Neural cell (in vitro differentiated cells): ENCODE measurements around the gene STT3B. TPM values are rescaled to one million over a fixed set of nuclear protein-coding genes. Genes with fewer than 3 reads are reported as not detected.

Experiments used
- H2AFZ ChIP-seq: fragments of 200-600, 300-800 bp; sonication (generic), shearing (Covaris generic); 2 replicates; pipeline ENCODE4 v1.6.0; 2014; ENCODE audit warnings: low read depth, mild to moderate bottlenecking, antibody characterized with exemption, low read length, moderate library complexity
- H3F3A ChIP-seq: fragments of 200-600 bp; shearing (Covaris generic); 2 replicates; pipeline ENCODE4 v1.6.1; 2016; ENCODE audit warnings: mild to moderate bottlenecking, moderate library complexity, mixed read lengths, antibody characterized with exemption, low read length; ENCODE audit not compliant: insufficient read depth, poor library complexity, severe bottlenecking
- H3K27ac ChIP-seq: fragments of 200-600, 300-800 bp; sonication (generic), shearing (Covaris generic); 2 replicates; pipeline ENCODE4 v1.5.1; 2014; ENCODE audit warnings: mild to moderate bottlenecking, low read length, moderate library complexity
- H3K27me3 ChIP-seq: fragments of 300-800, 200-600 bp; sonication (generic), shearing (Covaris generic); 2 replicates; pipeline ENCODE4 v1.6.0; 2014; ENCODE audit warnings: mild to moderate bottlenecking, low read depth, low read length, moderate library complexity; ENCODE audit not compliant: insufficient read depth
- H3K36me3 ChIP-seq: fragments of 300-800, 200-600 bp; sonication (generic), shearing (Covaris generic); 2 replicates; pipeline ENCODE4 v1.5.1; 2014; ENCODE audit warnings: mild to moderate bottlenecking, antibody characterized with exemption, low read length, moderate library complexity; ENCODE audit not compliant: insufficient read depth
- H3K4me2 ChIP-seq: fragments of 300-800, 200-600 bp; sonication (generic), shearing (Covaris generic); 2 replicates; pipeline ENCODE4 v1.6.0; 2014; ENCODE audit warnings: mild to moderate bottlenecking, low read length
- H3K4me3 ChIP-seq: fragments of 300-800, 200-600 bp; sonication (generic), shearing (Covaris generic); 2 replicates; pipeline ENCODE4 v1.5.1; 2014; ENCODE audit warnings: mild to moderate bottlenecking, low read length, moderate library complexity
- H3K79me2 ChIP-seq: fragments of 200-600 bp; shearing (Covaris generic); replicated peaks from 2 replicates; pipeline ENCODE4 v1.6.0; 2014; ENCODE audit warnings: mild to moderate bottlenecking, low read length, moderate library complexity; ENCODE audit not compliant: insufficient read depth
- H3K9ac ChIP-seq: fragments of 300-800, 200-600 bp; sonication (generic), shearing (Covaris generic); 2 replicates; pipeline ENCODE4 v1.6.1; 2016; ENCODE audit warnings: mild to moderate bottlenecking, low read length, mixed read lengths
- H3K9me2 ChIP-seq: fragments of 200-600 bp; shearing (Covaris generic); 2 replicates; pipeline ENCODE4 v1.6.1; 2016; ENCODE audit warnings: mild to moderate bottlenecking, low read length, mixed read lengths; ENCODE audit not compliant: insufficient read depth
- H3K9me3 ChIP-seq: fragments of 200-600, 300-800 bp; sonication (generic), shearing (Covaris generic); 2 replicates; pipeline ENCODE4 v1.6.1; 2016; ENCODE audit warnings: mild to moderate bottlenecking, mixed run types, low read length, moderate library complexity, mixed read lengths
- H4K20me1 ChIP-seq: fragments of 200-600 bp; shearing (Covaris generic); 2 replicates; pipeline ENCODE4 v1.6.1; 2016; ENCODE audit warnings: mild to moderate bottlenecking, mixed run types; ENCODE audit not compliant: insufficient read depth
- EP300 ChIP-seq: fragments of 450-650 bp; conservative IDR thresholded peaks from 2 replicates; pipeline ENCODE4 v1.6.1; 2014; ENCODE audit warnings: antibody characterized with exemption, mild to moderate bottlenecking, moderate library complexity; ENCODE audit not compliant: poor library complexity, severe bottlenecking
- EZH2 ChIP-seq: fragments of 200-600, 300-800 bp; shearing (Covaris generic), sonication (generic); IDR thresholded peaks from 2 replicates; pipeline ENCODE4 v1.6.1; 2014; ENCODE audit warnings: antibody characterized with exemption, low read length, borderline replicate concordance, mild to moderate bottlenecking; ENCODE audit not compliant: insufficient read depth, poor library complexity, severe bottlenecking
- MXI1 ChIP-seq: fragments of 450-650 bp; conservative IDR thresholded peaks from 2 replicates; pipeline ENCODE4 v1.6.1; 2014; ENCODE audit warnings: antibody characterized with exemption, mild to moderate bottlenecking; ENCODE audit not compliant: poor library complexity, severe bottlenecking
- POLR2AphosphoS5 ChIP-seq: IDR thresholded peaks from 2 replicates; pipeline ENCODE4 v1.6.1; 2012
- RAD21 ChIP-seq: fragments of 450-650 bp; conservative IDR thresholded peaks from 2 replicates; pipeline ENCODE4 v1.6.1; 2014; ENCODE audit warnings: antibody characterized with exemption, mild to moderate bottlenecking, moderate library complexity
- SMC3 ChIP-seq: fragments of 450-650 bp; conservative IDR thresholded peaks from 2 replicates; pipeline ENCODE4 v1.6.1; 2014; ENCODE audit warnings: antibody characterized with exemption, mild to moderate bottlenecking, moderate library complexity; ENCODE audit not compliant: poor library complexity
- TAF1 ChIP-seq: IDR thresholded peaks from 2 replicates; pipeline ENCODE4 v1.6.1; 2012; ENCODE audit warnings: low read depth
- polyA plus RNA-seq: library from polyadenylated mRNA; depleted of rRNA; stranded (reverse); fragments of >200 nt; gene quantifications from 2 replicates; pipeline ENCODE4 v1.2.3, GENCODE V29; 2014
- TF ChIP-seq, protein P1 (sequence below): fragments of 450-650 bp; IDR thresholded peaks from 2 replicates; pipeline ENCODE4 v1.5.1; 2014; ENCODE audit warnings: antibody characterized with exemption, mild to moderate bottlenecking, moderate library complexity; ENCODE audit not compliant: poor library complexity, severe bottlenecking
- TF ChIP-seq, protein P2 (sequence below): IDR thresholded peaks from 2 replicates; pipeline ENCODE4 v1.6.1; 2012; ENCODE audit warnings: borderline replicate concordance

Gene STT3B
- polyA plus RNA-seq, 1 donor from 2014 or later = 100 TPM

DNA sequence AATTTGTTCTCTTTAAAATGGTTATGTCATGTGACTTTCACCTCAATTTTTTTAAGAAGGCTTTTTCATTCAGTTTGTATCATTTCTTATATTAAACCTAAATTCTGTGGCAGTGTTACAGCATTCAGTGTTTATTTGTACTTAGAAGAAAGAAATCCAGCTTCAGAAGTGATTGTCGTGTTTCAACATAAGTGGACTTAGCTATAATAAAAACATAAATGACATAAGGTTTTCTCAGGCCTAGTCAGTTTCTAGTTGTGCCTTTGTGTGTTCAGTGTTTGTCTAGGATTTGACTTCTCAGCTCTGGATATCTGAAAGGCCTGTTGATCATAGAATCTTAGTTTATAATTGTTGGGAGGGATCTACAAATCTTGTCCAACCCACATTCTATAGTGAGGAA lies 80.5 kb downstream of the STT3B start:
- no peaks in the 10 kb centered on the region for H3K36me3 ChIP-seq
- H3K4me2 ChIP-seq = no peak overlapping the region

DNA sequence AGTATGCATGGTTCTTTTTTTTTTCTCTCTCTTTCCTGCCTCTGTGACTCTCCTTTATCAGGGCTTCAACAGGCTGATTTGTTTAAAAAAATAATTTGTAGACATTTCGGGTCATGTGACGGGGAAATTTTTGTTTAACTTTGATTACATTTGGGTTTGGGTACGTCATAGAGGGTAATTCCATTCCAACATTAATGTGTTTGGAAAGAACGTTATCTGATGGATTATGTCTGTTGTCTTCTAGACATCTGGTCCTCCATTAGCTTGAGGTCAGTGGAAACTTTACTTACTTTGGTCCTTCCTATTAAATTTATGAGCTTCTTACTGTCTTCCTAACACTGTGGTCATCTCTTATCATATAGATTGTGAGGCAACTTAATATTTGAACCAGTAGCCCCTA lies 80.9 kb downstream of the STT3B start:
- Histone ChIP-seq H3K9me2 (no peaks in the 10 kb centered on the region), H3K9me3 (no peaks in the 10 kb centered on the region), H3K79me2 (peaks cover 7% of the 10 kb centered on the region), H2AFZ (no peak overlapping the region), H3K36me3 (no peaks in the 10 kb centered on the region), H3F3A (peaks cover 3% of the 10 kb centered on the region), H3K27me3 (no peaks in the 10 kb centered on the region), H3K27ac (no peak overlapping the region), H3K4me2 (no peak overlapping the region), H4K20me1 (no peaks in the 10 kb centered on the region), H3K9ac (no peak overlapping the region), H3K4me3 (no peak overlapping the region)
- TF ChIP-seq TAF1 (no peak), POLR2AphosphoS5 (no peak), EZH2 (no peak), EP300 (no peak), SMC3 (no peak), RAD21 (no peak), MXI1 (no peak)
- TF ChIP-seq, protein P1, sequence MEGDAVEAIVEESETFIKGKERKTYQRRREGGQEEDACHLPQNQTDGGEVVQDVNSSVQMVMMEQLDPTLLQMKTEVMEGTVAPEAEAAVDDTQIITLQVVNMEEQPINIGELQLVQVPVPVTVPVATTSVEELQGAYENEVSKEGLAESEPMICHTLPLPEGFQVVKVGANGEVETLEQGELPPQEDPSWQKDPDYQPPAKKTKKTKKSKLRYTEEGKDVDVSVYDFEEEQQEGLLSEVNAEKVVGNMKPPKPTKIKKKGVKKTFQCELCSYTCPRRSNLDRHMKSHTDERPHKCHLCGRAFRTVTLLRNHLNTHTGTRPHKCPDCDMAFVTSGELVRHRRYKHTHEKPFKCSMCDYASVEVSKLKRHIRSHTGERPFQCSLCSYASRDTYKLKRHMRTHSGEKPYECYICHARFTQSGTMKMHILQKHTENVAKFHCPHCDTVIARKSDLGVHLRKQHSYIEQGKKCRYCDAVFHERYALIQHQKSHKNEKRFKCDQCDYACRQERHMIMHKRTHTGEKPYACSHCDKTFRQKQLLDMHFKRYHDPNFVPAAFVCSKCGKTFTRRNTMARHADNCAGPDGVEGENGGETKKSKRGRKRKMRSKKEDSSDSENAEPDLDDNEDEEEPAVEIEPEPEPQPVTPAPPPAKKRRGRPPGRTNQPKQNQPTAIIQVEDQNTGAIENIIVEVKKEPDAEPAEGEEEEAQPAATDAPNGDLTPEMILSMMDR = no peak
- TF ChIP-seq, protein P2, sequence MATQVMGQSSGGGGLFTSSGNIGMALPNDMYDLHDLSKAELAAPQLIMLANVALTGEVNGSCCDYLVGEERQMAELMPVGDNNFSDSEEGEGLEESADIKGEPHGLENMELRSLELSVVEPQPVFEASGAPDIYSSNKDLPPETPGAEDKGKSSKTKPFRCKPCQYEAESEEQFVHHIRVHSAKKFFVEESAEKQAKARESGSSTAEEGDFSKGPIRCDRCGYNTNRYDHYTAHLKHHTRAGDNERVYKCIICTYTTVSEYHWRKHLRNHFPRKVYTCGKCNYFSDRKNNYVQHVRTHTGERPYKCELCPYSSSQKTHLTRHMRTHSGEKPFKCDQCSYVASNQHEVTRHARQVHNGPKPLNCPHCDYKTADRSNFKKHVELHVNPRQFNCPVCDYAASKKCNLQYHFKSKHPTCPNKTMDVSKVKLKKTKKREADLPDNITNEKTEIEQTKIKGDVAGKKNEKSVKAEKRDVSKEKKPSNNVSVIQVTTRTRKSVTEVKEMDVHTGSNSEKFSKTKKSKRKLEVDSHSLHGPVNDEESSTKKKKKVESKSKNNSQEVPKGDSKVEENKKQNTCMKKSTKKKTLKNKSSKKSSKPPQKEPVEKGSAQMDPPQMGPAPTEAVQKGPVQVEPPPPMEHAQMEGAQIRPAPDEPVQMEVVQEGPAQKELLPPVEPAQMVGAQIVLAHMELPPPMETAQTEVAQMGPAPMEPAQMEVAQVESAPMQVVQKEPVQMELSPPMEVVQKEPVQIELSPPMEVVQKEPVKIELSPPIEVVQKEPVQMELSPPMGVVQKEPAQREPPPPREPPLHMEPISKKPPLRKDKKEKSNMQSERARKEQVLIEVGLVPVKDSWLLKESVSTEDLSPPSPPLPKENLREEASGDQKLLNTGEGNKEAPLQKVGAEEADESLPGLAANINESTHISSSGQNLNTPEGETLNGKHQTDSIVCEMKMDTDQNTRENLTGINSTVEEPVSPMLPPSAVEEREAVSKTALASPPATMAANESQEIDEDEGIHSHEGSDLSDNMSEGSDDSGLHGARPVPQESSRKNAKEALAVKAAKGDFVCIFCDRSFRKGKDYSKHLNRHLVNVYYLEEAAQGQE = no peak

More for the DNA sequence above, 80.5 kb downstream of the STT3B start:
- Histone ChIP-seq H3F3A (peaks cover 3% of the 10 kb centered on the region), H3K4me3 (no peak overlapping the region), H3K9me3 (no peaks in the 10 kb centered on the region), H3K9ac (no peak overlapping the region), H3K27ac (no peak overlapping the region), H4K20me1 (no peaks in the 10 kb centered on the region), H3K9me2 (no peaks in the 10 kb centered on the region), H2AFZ (no peak overlapping the region), H3K27me3 (no peaks in the 10 kb centered on the region), H3K79me2 (peaks cover 7% of the 10 kb centered on the region)
- TF ChIP-seq, protein P1 = no peak
- TF ChIP-seq EZH2 (no peak), EP300 (no peak), RAD21 (no peak), MXI1 (no peak), SMC3 (no peak), POLR2AphosphoS5 (no peak), TAF1 (no peak)
- TF ChIP-seq, protein P2 = no peak
